ENCODE data around the gene NAB1.

The NAB1 gene

GRCh38 chr2:190637281-190637734, 11.6 kb upstream of the NAB1 start:
- FAIRE-seq: no peak

GRCh38 chr2:190637903-190638618, 10.8 kb upstream of the NAB1 start:
- no peak for FAIRE-seq

GRCh38 chr2:190640117-190640516, 8.8 kb upstream of the NAB1 start:
- peak; percentile 55 for FAIRE-seq

GRCh38 chr2:190641469-190641868, 7.4 kb upstream of the NAB1 start:
- FAIRE-seq: no peak

GRCh38 chr2:190646780-190647522, 1.9 kb upstream of the NAB1 start:
- FAIRE-seq: no peak

- no peak for FAIRE-seq
These were observed 421 bp upstream of the NAB1 start for GRCh38 chr2:190648289-190649034.

- FAIRE-seq: no peak
These were observed 1.0 kb downstream of the NAB1 start for GRCh38 chr2:190649798-190650390.

GRCh38 chr2:190651413-190651812, 2.5 kb downstream of the NAB1 start:
- no peak for FAIRE-seq

GRCh38 chr2:190653231-190653630, 4.3 kb downstream of the NAB1 start:
- no peak for FAIRE-seq

- no peak for FAIRE-seq
These were observed 5.0 kb downstream of the NAB1 start for GRCh38 chr2:190653931-190654330.

GRCh38 chr2:190655113-190655512, 6.2 kb downstream of the NAB1 start:
- FAIRE-seq: no peak

GRCh38 chr2:190655570-190655969, 6.7 kb downstream of the NAB1 start:
- FAIRE-seq: no peak

- FAIRE-seq: no peak
These were observed 7.4 kb downstream of the NAB1 start for GRCh38 chr2:190656301-190656700.

GRCh38 chr2:190657474-190658255, 8.8 kb downstream of the NAB1 start:
- FAIRE-seq: no peak

- FAIRE-seq: no peak
These were observed 10.7 kb downstream of the NAB1 start for GRCh38 chr2:190659553-190659952.

- no peak for FAIRE-seq
These were observed 13.9 kb downstream of the NAB1 start for GRCh38 chr2:190662754-190663153.

GRCh38 chr2:190663348-190663747, 14.5 kb downstream of the NAB1 start:
- FAIRE-seq: no peak

- no peak for FAIRE-seq
These were observed 15.0 kb downstream of the NAB1 start for GRCh38 chr2:190663839-190664238.

GRCh38 chr2:190664240-190664639, 15.4 kb downstream of the NAB1 start:
- FAIRE-seq: no peak

- FAIRE-seq: no peak
These were observed 18.0 kb downstream of the NAB1 start for GRCh38 chr2:190666895-190667294.

GRCh38 chr2:190668892-190669291, 20.0 kb downstream of the NAB1 start:
- FAIRE-seq: no peak

Data from colon (tissue), 2 donors.